Measurements from ENCODE around the gene EXOSC2.
"Not testable (repeated sequence)": the region's sequence is repeated elsewhere in the genome, so short reads cannot be mapped to it uniquely, and the experiment has no call there.

Gene EXOSC2

GRCh38 chr9:130668196-130668595 is 25.4 kb upstream of the EXOSC2 start:
- DNase-seq = no peak

DNA sequence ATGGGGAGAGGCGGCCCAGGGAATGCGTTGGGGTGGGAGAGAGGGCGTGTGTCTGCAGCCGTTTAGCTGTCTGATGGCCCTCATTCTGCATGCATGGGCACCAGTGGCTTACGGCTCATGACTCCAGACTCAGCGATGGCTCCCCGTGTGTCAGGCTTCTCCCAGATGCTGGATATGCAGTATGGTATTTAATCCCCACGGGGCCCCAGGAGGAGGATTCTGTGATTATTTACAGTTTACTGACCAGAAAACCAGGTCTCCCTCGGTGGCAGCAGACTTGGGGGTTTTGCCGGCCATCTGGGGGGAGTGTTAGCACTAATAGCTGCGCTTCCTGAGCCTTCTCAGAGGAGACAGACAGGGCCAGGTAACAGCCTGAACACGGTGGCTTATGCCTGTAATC is 24.9 kb upstream of the EXOSC2 start:
- DNase-seq = no peak

GRCh38 chr9:130669965-130670364 is 23.6 kb upstream of the EXOSC2 start:
- DNase-seq = no peak

GRCh38 chr9:130670644-130671043 is 22.9 kb upstream of the EXOSC2 start:
- no peak for DNase-seq

GRCh38 chr9:130672466-130672865 is 21.1 kb upstream of the EXOSC2 start:
- no peak for DNase-seq

DNA sequence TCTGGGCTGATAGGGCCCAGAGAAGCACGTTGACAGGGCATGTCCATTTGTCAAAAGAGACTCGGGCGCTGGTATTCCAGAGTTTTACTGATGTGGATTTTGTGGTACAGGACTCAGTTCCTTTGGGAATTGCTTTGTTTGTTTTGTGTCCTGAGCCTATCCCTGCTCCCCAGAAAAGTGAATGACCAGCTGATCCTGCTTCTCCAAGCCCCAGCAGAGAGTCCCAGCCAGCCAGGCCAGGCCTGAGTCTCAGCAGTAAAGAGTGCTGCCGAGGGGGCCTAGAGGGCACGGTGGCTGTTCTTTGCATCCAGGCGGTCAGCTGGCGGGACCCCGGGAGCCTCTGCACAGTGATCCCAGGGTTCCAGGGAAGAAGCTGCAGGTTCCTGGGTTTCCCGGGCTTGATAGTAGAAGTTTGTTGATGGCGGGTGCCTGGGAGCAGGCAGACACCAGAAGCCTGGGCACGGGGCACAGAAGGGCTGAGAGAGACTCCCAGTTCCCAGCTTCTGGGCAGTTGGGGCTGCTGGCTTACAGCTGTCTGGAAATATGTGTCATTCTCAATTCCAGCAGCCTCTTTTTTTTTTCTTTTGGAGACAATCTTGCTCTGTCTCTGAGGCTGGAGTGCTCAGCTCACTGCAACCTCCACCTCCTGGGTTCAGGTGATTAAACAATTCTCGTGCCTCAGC is 20.5 kb upstream of the EXOSC2 start:
- DNase-seq = no peak

DNA sequence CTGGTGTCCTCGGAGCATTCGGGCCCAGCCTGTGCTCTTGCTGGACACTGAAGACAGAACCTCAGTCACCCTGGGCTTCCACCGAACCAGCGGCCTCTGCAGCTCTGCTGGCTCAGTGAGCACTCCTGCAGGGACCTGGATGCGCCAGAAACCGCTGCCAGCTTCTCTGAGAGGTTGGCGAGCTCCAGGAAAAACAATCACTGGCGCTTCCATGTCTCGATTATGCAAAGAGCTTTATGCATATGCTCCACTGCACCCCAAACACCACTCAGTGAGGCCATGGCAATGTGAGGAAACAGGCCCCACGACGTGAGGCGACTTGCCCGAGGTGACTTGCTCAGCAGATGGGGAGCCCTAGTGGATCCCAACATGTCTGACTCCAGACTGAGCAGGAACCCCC is 18.2 kb upstream of the EXOSC2 start:
- no peak for DNase-seq

- no peak for DNase-seq
Observed at GRCh38 chr9:130677252-130677651, 16.3 kb upstream of the EXOSC2 start.

DNA sequence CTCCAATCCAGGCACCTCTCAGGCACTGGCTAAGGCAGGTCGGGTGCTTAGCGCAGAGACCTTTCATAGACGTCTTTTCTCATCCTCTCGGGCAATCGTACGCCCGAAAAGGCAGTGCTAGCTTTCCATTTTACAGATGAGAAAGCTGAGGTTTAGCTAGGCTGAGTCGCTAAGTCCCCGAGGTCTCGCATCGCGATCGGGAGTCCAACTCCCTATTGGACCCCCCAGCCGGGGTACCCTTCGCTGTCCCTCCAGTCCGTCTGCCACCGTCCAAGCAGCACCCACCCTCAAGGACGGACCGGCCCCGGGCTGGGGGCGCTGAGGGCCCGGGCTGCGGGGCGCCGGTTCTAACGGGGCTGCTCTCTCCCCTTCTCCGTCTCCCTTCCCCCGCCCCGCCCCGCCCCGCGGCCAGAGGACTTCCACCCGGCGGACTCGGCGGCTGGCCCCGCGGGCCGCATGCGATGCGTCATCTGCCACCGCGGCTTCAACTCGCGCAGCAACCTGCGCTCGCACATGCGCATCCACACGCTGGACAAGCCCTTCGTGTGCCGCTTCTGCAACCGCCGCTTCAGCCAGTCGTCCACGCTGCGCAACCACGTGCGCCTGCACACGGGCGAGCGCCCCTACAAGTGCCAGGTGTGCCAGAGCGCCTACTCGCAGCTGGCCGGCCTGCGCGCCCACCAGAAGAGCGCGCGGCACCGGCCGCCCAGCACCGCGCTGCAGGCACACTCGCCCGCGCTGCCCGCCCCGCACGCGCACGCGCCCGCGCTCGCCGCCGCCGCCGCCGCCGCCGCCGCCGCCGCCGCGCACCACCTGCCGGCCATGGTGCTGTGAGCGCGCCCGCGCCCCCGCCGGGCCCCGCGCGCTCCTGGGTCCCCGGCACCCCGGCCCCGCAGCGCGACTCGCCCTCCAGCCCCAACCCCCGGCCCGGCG is 12.5 kb upstream of the EXOSC2 start:
- no peak for DNase-seq

- no peak for DNase-seq
Observed at GRCh38 chr9:130681769-130682420, 11.7 kb upstream of the EXOSC2 start.

GRCh38 chr9:130682421-130683121 is 11.0 kb upstream of the EXOSC2 start:
- no peak for DNase-seq

- no peak for DNase-seq
Observed at GRCh38 chr9:130685104-130685503, 8.5 kb upstream of the EXOSC2 start.

- DNase-seq = not testable (repeated sequence)
Observed at GRCh38 chr9:130685945-130686344, 7.6 kb upstream of the EXOSC2 start.

DNA sequence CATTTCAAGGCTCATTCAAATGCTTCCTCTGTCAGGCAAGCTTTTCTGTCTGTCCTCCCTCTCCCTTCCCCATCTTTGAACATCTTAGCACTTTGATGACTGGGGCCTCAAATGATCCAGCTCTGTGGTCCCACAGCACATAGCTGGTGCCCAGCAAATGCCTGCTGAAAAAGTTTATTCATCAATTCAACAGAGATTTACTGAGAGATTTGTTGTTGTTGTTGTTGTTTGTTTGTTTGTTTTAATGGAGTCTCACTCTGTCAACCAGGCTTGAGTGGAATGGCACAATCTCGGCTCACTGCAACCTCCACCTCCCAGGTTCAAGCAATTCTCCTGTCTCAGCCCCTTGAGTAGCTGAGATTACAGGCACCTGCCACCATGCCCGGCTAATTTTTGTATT is 6.0 kb upstream of the EXOSC2 start:
- DNase-seq = no peak

DNA sequence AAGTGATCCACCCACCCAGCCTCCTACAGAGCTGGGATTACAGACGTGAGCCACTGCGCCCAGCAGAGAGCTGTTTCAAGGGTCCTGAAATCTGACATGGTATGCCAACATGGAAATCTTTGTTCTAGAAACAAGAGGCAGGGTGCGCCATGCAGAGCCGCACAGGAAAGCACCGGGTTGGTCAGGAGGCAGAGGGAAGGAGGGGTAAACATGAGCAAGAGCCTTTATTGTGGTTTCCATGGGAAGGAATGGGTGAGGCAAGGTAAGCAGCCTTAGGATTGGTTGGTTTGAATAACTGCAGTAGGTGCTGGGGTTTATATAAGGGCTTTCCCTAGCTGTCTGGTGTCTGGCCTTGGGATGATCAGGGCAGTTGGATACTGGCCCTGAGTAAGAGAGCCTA is 5.5 kb upstream of the EXOSC2 start:
- no peak for DNase-seq

DNA sequence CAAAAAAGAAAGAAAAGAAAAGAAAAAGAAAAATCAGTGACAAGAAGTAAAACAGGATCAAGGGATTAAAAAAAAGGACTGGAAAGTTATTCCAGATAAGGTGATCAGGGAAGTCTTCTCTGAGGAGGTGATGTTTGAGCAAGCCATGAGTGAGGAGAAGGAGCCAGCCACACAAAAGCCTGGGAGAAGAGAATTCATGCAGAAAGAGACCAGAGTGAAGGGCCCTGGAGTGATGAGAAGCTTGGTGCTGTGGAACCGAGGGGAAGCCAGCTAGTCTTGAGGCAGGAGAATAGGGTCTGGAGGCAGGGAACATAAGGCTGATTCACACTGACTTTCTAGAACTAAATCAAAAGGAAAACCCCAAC is 4.0 kb upstream of the EXOSC2 start:
- DNase-seq = no peak

DNA sequence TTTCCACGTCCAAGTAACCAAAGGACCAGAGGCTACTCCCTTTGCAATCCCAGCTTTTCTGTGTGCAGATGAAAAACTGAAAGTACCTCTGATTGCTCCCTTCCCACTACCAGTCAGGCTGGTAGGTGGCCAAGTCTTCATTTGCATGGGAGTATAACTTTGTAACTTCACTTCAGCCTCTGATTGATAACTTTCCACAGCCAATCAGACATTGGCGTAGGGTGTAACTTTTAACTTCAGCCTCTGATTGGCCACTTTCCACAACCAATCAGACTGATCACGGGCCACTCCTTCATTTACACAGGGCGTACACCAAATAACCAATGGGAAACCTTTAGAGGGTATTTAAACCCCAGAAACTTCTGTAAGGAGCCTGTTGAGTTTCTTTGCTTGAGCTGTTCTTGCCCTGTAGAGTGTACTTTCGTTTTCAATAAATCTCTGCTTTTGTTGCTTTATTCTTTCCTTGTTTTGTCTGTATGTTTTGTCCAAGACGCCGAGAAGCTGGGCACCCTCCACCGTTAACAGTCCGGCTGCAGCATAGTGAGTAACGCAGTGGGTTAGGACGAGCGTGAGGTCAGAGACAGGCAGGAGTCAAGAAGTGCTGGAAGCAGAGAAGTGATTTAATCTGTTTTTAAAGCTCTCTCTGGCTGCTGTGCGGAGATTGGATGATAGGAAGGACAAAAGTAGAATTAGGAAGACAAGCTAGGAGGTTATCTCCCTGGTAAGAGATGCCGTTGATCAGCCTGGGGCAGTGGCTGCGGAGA is 3.5 kb upstream of the EXOSC2 start:
- DNase-seq = no peak

DNA sequence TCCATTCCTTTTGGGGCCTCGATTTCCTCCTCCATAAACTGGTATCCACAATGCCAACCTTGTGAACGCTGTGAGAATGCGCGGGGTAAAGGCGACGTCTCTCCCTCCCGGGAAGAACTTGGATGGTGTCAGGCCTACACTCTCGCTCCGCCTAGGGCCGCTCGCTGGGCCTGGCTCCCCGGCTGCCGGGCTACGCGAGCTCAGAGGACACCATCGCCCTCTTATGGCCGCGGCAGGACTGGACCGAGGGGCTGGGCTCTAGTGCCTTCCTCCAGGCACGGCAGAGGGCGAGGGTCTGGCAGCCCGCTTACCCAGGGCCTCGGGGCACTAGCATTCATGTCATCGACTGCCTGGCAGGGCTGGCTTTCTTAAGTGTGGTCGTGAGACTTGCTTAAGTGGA is 1.3 kb upstream of the EXOSC2 start:
- no peak for DNase-seq

DNA sequence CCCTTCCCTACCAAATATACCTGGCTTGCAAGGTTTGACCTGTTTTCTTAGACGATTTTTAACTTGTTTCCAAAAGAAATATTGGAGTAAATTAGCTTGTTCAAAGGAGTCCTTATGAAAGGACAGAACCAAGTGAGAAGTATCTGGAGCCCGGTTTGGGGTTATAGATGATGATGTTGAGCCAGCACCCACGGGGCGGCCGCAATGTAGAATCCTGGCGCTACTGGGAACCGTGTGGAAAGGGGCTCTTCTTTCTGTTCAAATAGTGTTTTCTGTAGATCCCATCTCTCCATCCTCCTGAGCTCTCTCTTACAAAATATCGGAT is 517 bp upstream of the EXOSC2 start:
- no peak for DNase-seq

- DNase-seq = no peak
Observed at GRCh38 chr9:130694205-130694604, 625 bp downstream of the EXOSC2 start.

GRCh38 chr9:130696139-130696650 is 2.6 kb downstream of the EXOSC2 start:
- no peak for DNase-seq

DNA sequence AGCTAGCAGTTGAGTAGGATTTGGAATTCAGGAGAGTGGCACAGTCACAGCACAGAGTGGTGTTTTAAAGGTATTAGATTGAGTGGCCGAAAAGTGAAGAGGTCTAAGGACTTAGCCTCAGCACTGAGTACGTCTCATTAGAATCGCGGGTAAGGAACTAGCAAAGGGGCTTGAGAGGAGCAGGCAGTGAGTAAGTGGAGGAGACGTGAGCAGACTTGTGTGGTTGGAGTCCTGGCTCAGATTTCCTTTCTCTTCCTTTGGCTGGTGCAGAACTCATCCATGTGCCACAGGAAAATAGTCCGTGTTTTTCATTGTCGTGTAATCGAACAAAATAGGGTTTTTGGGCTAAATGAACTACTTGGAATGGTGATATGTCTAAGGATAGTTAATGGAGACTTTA is 3.4 kb downstream of the EXOSC2 start:
- DNase-seq = no peak

All from NCI-H187 treated with DMSO at 0.1 percent for 48 hours (cell line).